ENCODE measurements around the gene PDCD1LG2.
"Not testable (repeated sequence)": the region's sequence is repeated elsewhere in the genome, so short reads cannot be mapped to it uniquely, and the experiment has no call there.

PDCD1LG2 gene

DNA sequence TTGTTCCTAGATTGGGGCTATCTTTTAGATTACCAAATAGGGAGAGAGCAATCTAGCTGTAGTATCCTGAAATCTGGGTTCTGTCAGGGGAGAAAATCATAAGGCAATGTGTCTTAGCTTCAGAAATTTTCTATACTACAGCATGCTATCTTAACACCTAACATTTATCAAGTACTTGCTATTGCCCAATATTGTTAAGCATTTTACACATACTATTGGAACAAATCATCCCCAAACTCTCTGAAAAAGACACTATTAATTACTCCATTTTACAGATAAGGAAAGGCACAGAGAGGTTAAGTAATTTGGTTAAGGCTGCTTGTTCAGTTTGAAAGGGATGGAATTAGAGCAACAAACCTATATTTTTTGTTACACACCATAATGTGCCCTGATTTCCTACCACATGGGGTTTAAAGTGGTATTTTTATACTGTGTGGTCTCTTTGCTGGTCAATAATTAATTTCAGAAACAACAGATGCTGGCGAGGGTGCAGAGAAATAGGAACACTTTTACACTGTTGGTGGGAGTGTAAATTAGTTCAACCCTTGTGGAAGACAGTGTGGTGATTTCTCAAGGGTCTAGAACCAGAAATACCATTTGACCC is 61.4 kb downstream of the PDCD1LG2 start:
- Mint-ChIP-seq H3K4me1 (ENCODE audit: low read depth in 2 of 2) (peaks cover 11 to 13% of the 10 kb centered on the region in 2 donors), H3K27me3 (no peaks in the 10 kb centered on the region), H3K4me3 (no peak overlapping the region), H3K27ac (no peak overlapping the region), H3K36me3 (ENCODE audit: insufficient read depth) (no peaks in the 10 kb centered on the region), H3K9me3 (no peaks in the 10 kb centered on the region)
- ATAC-seq (replicated peaks) = no peak
- no peak for DNase-seq

DNA sequence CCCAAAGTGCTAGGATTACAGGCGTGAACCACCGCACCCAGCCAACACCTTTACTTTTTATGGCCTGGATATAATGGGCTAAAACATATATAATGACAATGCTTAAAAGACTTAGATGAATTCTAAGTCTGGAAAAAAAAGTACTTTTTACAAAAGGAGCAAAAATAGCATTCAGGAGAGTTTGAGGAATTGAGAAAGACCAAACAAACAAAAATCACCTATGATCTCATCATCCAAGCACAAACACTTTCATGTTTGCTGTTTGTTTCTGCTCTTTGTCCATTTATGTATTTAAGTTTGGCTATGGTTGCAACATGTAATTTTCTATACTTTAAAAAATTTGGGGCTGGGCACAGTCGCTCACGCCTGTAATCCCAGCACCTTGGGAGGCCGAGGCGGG is 63.8 kb downstream of the PDCD1LG2 start:
- H3K4me1 Mint-ChIP-seq (ENCODE audit: low read depth in 2 of 2) = peaks cover 5% of the 10 kb centered on the region in 2 donors
- no peaks in the 10 kb centered on the region for H3K36me3 Mint-ChIP-seq (ENCODE audit: insufficient read depth)
- no peak for DNase-seq
- H3K4me3 Mint-ChIP-seq = no peak overlapping the region
- H3K9me3 Mint-ChIP-seq = no peaks in the 10 kb centered on the region
- no peak overlapping the region for H3K27ac Mint-ChIP-seq
- ATAC-seq (replicated peaks) = no peak
- no peaks in the 10 kb centered on the region for H3K27me3 Mint-ChIP-seq

DNA sequence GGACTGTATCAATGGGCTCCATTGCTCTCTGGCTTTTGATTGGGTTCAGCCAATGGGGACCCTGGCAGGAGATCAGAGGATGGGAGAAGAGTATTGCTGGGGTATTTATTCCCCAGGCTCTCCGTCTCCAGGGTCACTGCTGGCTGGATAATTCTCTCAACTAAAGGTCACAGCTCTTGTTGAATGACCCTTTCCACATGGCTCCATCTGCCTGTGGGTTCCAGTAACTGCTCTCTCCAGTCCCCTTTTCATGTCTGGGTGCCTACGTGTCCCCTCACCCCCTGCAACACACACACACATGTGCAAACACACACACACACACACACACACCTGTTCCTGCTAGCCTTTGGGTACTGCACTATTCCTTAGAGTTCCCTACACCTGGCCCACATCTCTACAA is 64.7 kb downstream of the PDCD1LG2 start:
- no peaks in the 10 kb centered on the region for H3K9me3 Mint-ChIP-seq

DNA sequence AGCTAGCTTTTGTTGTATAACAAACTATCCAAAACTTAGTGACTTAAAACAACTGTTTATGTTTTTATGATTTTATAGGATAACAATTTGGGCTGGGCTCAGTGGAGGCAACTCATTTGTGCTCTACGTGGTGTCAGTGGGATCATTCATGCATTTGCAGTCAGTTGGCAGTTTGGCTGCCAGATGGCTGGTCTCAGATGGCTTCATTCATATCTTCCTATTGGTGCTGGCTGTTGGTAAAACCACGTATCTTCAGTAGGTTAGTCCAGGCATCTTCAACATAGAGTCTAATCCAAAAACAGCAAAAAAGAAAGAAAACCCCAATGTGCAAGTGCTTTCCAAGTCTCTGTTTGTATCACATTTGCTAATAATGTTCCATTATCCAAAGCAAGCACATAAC is 66.9 kb downstream of the PDCD1LG2 start:
- Mint-ChIP-seq H3K36me3 (ENCODE audit: insufficient read depth) (no peaks in the 10 kb centered on the region), H3K27me3 (no peaks in the 10 kb centered on the region), H3K27ac (no peak overlapping the region), H3K4me1 (ENCODE audit: low read depth in 2 of 2) (no peaks in the 10 kb centered on the region), H3K9me3 (no peaks in the 10 kb centered on the region), H3K4me3 (no peak overlapping the region)
- DNase-seq (no peak), ATAC-seq (replicated peaks) (no peak)

More for the DNA sequence above, 64.7 kb downstream of the PDCD1LG2 start:
- H3K36me3 Mint-ChIP-seq (ENCODE audit: insufficient read depth) = no peaks in the 10 kb centered on the region
- no peak overlapping the region for H3K4me3 Mint-ChIP-seq
- no peak overlapping the region for H3K27ac Mint-ChIP-seq
- DNase-seq (no peak), ATAC-seq (replicated peaks) (no peak)
- H3K4me1 Mint-ChIP-seq (ENCODE audit: low read depth in 2 of 2) = no peaks in the 10 kb centered on the region
- H3K27me3 Mint-ChIP-seq = no peaks in the 10 kb centered on the region

DNA sequence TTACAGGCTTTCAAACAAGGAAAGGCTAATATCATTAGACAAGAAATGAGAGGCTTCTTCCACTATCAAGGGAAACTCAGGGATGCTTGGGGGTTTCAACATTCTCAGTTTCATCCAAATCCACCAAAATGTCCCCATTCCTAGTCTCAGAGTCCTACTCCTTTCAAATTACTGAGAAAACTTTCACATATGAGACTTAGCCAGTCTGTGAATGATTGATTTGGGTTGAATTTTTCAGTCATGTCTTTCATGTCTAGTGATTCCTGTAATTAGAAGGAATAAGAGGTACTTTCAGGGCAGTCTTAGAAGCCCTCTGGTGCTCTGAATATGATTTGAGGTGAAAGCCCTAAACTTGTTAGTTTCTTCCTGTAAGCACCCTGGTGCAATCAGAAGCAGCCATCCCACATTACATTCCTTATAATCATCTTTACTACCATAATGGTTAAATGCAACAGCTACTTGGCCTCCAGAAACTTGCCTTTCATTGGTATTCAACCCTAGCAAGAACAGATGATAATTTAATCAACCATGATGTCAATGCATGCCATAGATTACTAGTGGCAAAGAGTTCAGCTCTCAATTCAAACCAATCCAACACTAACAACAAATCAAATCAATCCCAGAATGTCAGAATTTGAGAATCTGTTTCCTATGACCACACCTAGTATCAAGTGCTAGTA is 67.8 kb downstream of the PDCD1LG2 start:
- DNase-seq (no peak), ATAC-seq (replicated peaks) (no peak)
- Mint-ChIP-seq H3K4me1 (ENCODE audit: low read depth in 2 of 2) (no peaks in the 10 kb centered on the region), H3K27me3 (no peaks in the 10 kb centered on the region), H3K27ac (peak overlapping the region in 1 of 2 donors; percentile 15), H3K9me3 (no peaks in the 10 kb centered on the region), H3K4me3 (no peak overlapping the region), H3K36me3 (ENCODE audit: insufficient read depth) (no peaks in the 10 kb centered on the region)

DNA sequence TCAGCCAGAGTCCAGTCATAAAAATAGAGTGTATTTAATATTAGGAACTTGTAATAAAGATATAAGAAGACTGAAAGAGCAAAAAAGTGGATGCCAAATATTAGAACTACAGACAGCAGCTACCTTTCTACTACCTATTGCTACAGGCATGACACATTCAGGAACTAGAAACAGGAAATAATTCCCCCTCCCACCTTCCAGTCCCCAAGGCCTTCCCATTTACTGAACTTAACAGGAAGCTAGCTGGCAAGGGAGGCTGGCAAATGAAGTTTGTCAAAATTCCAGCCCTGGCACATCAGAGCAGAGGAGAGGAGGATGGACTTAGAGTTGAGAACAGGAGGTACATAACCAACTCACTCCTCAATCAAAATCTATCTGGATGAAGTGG is 68.4 kb downstream of the PDCD1LG2 start:
- ATAC-seq (replicated peaks) = no peak
- H3K27me3 Mint-ChIP-seq = no peaks in the 10 kb centered on the region
- H3K36me3 Mint-ChIP-seq (ENCODE audit: insufficient read depth) = no peaks in the 10 kb centered on the region
- DNase-seq = no peak
- no peaks in the 10 kb centered on the region for H3K4me1 Mint-ChIP-seq (ENCODE audit: low read depth in 2 of 2)
- H3K9me3 Mint-ChIP-seq = no peaks in the 10 kb centered on the region
- H3K27ac Mint-ChIP-seq = peak overlapping the region in 1 of 2 donors; percentile 15
- no peak overlapping the region for H3K4me3 Mint-ChIP-seq

DNA sequence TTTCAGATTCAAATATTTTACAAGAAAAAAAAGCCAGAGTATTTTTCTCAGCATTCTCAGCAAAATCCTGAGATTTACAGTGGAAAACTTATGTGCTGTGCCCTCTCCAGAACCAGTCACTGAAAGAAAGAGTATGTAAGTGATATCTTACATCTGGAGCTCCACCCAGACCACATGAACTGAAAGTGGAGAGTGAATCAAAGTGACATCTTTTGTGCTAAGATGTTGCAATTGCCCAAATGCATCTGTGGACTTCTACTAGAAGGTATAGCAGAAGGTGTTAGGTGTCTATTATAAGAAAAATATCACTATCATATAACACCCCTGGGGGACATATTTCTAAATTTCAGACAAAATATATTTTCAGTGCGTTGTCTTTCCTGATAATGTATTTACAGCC is 69.5 kb downstream of the PDCD1LG2 start:
- no peaks in the 10 kb centered on the region for H3K9me3 Mint-ChIP-seq
- no peak for DNase-seq
- no peaks in the 10 kb centered on the region for H3K27me3 Mint-ChIP-seq
- ATAC-seq (replicated peaks) = no peak
- no peak overlapping the region for H3K4me3 Mint-ChIP-seq
- H3K4me1 Mint-ChIP-seq (ENCODE audit: low read depth in 2 of 2) = no peaks in the 10 kb centered on the region
- H3K36me3 Mint-ChIP-seq (ENCODE audit: insufficient read depth) = no peaks in the 10 kb centered on the region
- no peak overlapping the region for H3K27ac Mint-ChIP-seq

DNA sequence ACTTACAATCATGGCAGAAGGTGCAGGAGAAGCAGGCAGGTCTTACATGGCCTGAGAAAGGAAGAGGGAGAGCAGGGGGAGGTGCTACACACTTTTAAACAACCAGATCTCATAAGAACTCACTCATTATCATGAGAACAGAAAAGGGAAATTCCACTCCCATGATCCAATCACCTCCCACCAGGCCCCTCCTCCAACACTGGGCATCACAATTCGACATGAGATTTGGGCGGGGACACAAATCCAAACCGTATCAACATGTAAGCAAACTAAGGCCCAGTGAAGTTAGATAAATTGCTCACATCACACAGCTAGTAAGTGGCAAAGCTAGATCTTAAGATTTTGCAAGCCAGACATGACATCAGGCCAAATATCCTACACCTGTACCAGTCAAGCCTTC is 70.3 kb downstream of the PDCD1LG2 start:
- no peaks in the 10 kb centered on the region for H3K9me3 Mint-ChIP-seq
- DNase-seq (no peak), ATAC-seq (replicated peaks) (no peak)
- H3K4me3 Mint-ChIP-seq = no peak overlapping the region
- no peaks in the 10 kb centered on the region for H3K36me3 Mint-ChIP-seq (ENCODE audit: insufficient read depth)
- H3K4me1 Mint-ChIP-seq (ENCODE audit: low read depth in 2 of 2) = peaks cover 0 to 2% of the 10 kb centered on the region in 2 donors
- H3K27me3 Mint-ChIP-seq = no peaks in the 10 kb centered on the region
- no peak overlapping the region for H3K27ac Mint-ChIP-seq

DNA sequence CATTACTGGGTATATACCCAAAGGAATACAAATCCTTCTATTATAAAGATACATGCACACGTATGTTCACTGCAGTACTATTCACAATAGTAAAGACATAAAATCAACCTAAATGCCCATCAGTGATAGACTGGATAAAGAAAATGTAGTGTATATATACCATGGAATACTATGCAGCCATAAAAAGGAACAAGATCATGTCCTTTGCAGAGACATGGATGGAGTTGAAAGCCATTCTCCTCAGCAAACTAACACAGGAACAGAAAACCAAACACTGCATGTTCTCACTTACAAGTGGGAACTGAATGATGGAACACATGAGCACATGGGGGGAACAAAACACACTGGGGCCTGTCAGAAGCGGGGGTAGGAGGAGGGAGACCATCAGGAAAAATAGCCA is 71.4 kb downstream of the PDCD1LG2 start:
- H3K9me3 Mint-ChIP-seq; H3K4me1 Mint-ChIP-seq (ENCODE audit: low read depth in 2 of 2); DNase-seq; H3K36me3 Mint-ChIP-seq (ENCODE audit: insufficient read depth); H3K27me3 Mint-ChIP-seq; H3K4me3 Mint-ChIP-seq; H3K27ac Mint-ChIP-seq; ATAC-seq (replicated peaks): not testable (repeated sequence)

DNA sequence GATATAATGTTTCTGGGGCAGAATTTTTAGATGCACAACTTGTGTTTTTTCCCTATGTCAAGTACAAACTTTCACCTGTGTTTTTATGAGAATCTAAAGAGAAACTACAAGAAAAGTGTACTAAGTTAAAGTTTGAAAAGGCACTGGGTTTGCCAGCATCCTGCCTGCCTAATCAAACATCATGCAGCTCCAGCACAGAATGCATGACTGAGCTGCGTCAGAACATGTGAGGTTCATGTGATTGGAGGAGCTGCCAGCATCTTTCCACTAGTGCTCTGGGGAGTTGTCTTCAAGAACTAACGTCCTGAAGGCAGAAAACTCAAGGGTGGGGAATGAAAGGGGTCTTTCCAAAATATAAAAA is 72.5 kb downstream of the PDCD1LG2 start:
- H3K27me3 Mint-ChIP-seq = no peaks in the 10 kb centered on the region
- no peaks in the 10 kb centered on the region for H3K9me3 Mint-ChIP-seq
- ATAC-seq (replicated peaks) (no peak), DNase-seq (no peak)
- H3K27ac Mint-ChIP-seq = no peak overlapping the region
- H3K4me1 Mint-ChIP-seq (ENCODE audit: low read depth in 2 of 2) = peaks cover 13 to 16% of the 10 kb centered on the region in 2 donors
- H3K36me3 Mint-ChIP-seq (ENCODE audit: insufficient read depth) = no peaks in the 10 kb centered on the region
- no peak overlapping the region for H3K4me3 Mint-ChIP-seq

DNA sequence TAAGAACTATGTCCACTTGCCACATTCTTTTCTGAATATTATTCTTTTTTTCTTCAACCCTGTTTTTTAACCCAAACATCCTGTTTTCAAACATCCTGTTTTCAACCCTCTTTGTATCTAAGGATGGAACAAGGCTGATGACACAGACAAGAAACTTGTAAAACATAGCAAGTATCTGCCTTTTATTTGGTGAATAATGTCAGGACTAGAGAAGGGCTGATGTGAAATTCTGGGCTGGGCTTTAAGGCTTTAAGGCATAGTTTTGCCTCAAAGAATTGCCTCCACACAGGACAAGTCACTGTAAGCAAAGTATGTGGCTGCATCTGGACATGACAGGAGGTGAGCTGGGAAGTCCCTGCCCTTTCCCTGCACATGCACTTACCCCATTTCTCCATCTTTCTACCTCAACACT is 76.1 kb downstream of the PDCD1LG2 start:
- Mint-ChIP-seq H3K9me3 (no peaks in the 10 kb centered on the region), H3K36me3 (ENCODE audit: insufficient read depth) (no peaks in the 10 kb centered on the region), H3K4me3 (no peak overlapping the region), H3K27ac (peak overlapping the region; percentile 39 to 86), H3K4me1 (ENCODE audit: low read depth in 2 of 2) (peaks cover 13 to 19% of the 10 kb centered on the region in 2 donors), H3K27me3 (no peaks in the 10 kb centered on the region)
- ATAC-seq (replicated peaks) = peak; percentile 17
- DNase-seq = no peak

DNA sequence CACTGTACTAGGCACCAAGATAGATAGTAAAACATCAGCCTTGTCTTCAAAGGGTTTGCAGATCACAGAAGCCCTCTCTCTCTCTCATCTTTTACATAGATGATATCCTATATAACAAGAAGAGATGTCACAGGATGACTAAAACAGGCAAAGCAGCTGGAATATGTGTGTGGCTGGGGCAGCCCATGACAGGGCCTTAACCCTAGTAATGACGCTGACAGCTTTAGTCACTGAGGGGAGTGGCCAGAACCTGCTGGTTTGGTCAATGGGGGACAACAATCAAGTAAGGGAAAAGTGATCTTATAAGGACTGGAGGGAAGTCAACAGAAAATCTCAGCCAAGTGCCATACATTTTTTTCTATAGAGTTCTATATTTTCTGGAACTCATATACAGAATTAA is 76.7 kb downstream of the PDCD1LG2 start:
- H3K4me3 Mint-ChIP-seq = no peak overlapping the region
- H3K4me1 Mint-ChIP-seq (ENCODE audit: low read depth in 2 of 2) = peaks cover 13 to 19% of the 10 kb centered on the region in 2 donors
- DNase-seq = no peak
- no peak for ATAC-seq (replicated peaks)
- H3K27ac Mint-ChIP-seq = peak overlapping the region; percentile 39 to 86
- H3K27me3 Mint-ChIP-seq = no peaks in the 10 kb centered on the region
- H3K9me3 Mint-ChIP-seq = no peaks in the 10 kb centered on the region
- no peaks in the 10 kb centered on the region for H3K36me3 Mint-ChIP-seq (ENCODE audit: insufficient read depth)

DNA sequence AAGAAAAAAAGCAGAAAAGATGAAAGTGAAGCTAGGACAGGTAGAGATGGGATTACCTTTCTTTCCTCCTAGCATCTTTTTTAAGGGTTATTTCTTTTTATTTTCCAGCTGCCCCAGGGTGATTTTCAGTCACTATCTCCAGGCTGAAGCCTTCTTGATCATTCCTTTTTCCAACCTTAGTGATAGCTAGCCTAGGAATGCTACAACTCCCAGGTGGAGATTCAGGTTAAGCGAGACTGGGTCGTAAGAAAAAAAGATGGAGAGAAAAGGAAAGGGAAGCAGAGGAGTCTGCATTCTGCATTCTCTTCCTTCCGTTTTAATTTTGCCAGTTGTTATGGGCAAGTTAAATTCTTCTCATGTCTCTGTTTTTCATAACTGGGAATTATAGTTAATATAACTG is 81.9 kb downstream of the PDCD1LG2 start:
- H3K4me3 Mint-ChIP-seq = no peak overlapping the region
- no peaks in the 10 kb centered on the region for H3K36me3 Mint-ChIP-seq (ENCODE audit: insufficient read depth)
- ATAC-seq (replicated peaks) (no peak), DNase-seq (no peak)
- H3K27me3 Mint-ChIP-seq = no peaks in the 10 kb centered on the region
- no peak overlapping the region for H3K27ac Mint-ChIP-seq
- no peaks in the 10 kb centered on the region for H3K9me3 Mint-ChIP-seq
- H3K4me1 Mint-ChIP-seq (ENCODE audit: low read depth in 2 of 2) = peaks cover 0 to 5% of the 10 kb centered on the region in 2 donors

DNA sequence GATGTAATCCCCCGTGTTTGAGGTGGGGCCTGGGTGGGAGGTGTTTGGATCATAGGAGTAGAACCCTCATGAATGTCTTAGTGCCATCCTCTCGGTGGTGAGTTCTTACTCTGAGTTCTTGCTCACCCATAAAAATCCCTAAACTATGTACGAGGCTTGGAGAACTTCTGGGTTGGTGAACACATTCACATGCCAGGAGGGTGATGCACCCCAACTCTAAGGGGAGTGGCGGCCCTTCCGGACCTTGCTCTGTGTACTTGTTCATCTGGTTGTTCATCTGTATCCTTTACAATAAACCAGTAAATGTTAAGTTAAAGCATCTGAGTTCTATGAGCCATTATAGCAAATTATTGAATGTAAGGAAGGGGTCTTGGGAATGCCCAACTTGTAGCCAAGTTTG is 82.6 kb downstream of the PDCD1LG2 start:
- no peaks in the 10 kb centered on the region for H3K36me3 Mint-ChIP-seq (ENCODE audit: insufficient read depth)
- H3K27ac Mint-ChIP-seq = no peak overlapping the region
- ATAC-seq (replicated peaks) = no peak
- no peaks in the 10 kb centered on the region for H3K9me3 Mint-ChIP-seq
- H3K4me3 Mint-ChIP-seq = no peak overlapping the region
- H3K27me3 Mint-ChIP-seq = no peaks in the 10 kb centered on the region
- H3K4me1 Mint-ChIP-seq (ENCODE audit: low read depth in 2 of 2) = peaks cover 0 to 2% of the 10 kb centered on the region in 2 donors
- no peak for DNase-seq

Measured in effector memory CD8-positive, alpha-beta T cell (primary cell).